DND-41 (cell line): Measurements from ENCODE around the gene CPT1C.

ENCODE experiments used
- ATAC-seq: fragments of 200-7000 bp; cut with Tn5 transposase; 3 replicates; pipeline ENCODE4 v1.9.1; 2021; ENCODE audit warnings: low read depth; ENCODE audit not compliant: insufficient read depth
- DNase-seq: peaks from one replicate; pipeline ENCODE4 v3.0.0-alpha.2; 2020
- H2AFZ ChIP-seq: 2 replicates; pipeline ENCODE4 v1.6.0; 2012; ENCODE audit warnings: low read depth, low read length
- H3K27ac ChIP-seq: 2 replicates; pipeline ENCODE4 v1.5.1; 2012; ENCODE audit warnings: low read length, inconsistent platforms
- H3K27me3 ChIP-seq: fragments of 200-600 bp; sonication (generic); 2 replicates; pipeline ENCODE4 v1.6.0; 2012; ENCODE audit warnings: low read length, mild to moderate bottlenecking, inconsistent platforms; ENCODE audit not compliant: insufficient read depth, poor library complexity
- H3K36me3 ChIP-seq: 2 replicates; pipeline ENCODE4 v1.5.1; 2012; ENCODE audit warnings: low read length, inconsistent platforms; ENCODE audit not compliant: insufficient read depth
- H3K4me1 ChIP-seq: 2 replicates; pipeline ENCODE4 v1.5.1; 2012; ENCODE audit warnings: mild to moderate bottlenecking, low read length; ENCODE audit not compliant: insufficient read depth
- H3K4me2 ChIP-seq: 2 replicates; pipeline ENCODE4 v1.6.0; 2012; ENCODE audit warnings: mild to moderate bottlenecking, moderate library complexity, low read length, inconsistent platforms; ENCODE audit not compliant: insufficient read depth
- H3K4me3 ChIP-seq, 2 experiments: fragments of 200-600 bp in 1 of 2; shearing (Covaris generic) in 1 of 2; 2 replicates each; pipeline ENCODE4 v1.5.1; 2012 to 2016; ENCODE audit warnings: inconsistent platforms in 2 of 2, low read length in 2 of 2, mild to moderate bottlenecking in 2 of 2, low read depth in 1 of 2, moderate library complexity in 1 of 2
- H3K79me2 ChIP-seq: 2 replicates; pipeline ENCODE4 v1.6.0; 2012; ENCODE audit warnings: low read length, inconsistent platforms; ENCODE audit not compliant: insufficient read depth
- H3K9ac ChIP-seq: 2 replicates; pipeline ENCODE4 v1.6.0; 2012; ENCODE audit warnings: low read depth, mild to moderate bottlenecking, inconsistent platforms, low read length, moderate library complexity
- H3K9me3 ChIP-seq: 2 replicates; pipeline ENCODE4 v1.5.1; 2012; ENCODE audit warnings: low read length, moderate library complexity, mild to moderate bottlenecking, inconsistent platforms; ENCODE audit not compliant: insufficient read depth, severe bottlenecking
- H4K20me1 ChIP-seq: 2 replicates; pipeline ENCODE4 v1.6.0; 2012; ENCODE audit warnings: low read length; ENCODE audit not compliant: insufficient read depth
- CTCF ChIP-seq: IDR thresholded peaks from 2 replicates; pipeline ENCODE4 v1.5.1; 2012; ENCODE audit warnings: borderline replicate concordance, low read length, moderate library complexity, mild to moderate bottlenecking; ENCODE audit not compliant: poor library complexity, severe bottlenecking; ENCODE audit errors: extremely low read depth
- EZH2 ChIP-seq: IDR thresholded peaks from 3 replicates; pipeline ENCODE4 v1.6.1; 2012; ENCODE audit warnings: borderline replicate concordance, low read depth, mild to moderate bottlenecking, moderate library complexity, low read length, inconsistent platforms; ENCODE audit not compliant: severe bottlenecking

The CPT1C gene

DNA sequence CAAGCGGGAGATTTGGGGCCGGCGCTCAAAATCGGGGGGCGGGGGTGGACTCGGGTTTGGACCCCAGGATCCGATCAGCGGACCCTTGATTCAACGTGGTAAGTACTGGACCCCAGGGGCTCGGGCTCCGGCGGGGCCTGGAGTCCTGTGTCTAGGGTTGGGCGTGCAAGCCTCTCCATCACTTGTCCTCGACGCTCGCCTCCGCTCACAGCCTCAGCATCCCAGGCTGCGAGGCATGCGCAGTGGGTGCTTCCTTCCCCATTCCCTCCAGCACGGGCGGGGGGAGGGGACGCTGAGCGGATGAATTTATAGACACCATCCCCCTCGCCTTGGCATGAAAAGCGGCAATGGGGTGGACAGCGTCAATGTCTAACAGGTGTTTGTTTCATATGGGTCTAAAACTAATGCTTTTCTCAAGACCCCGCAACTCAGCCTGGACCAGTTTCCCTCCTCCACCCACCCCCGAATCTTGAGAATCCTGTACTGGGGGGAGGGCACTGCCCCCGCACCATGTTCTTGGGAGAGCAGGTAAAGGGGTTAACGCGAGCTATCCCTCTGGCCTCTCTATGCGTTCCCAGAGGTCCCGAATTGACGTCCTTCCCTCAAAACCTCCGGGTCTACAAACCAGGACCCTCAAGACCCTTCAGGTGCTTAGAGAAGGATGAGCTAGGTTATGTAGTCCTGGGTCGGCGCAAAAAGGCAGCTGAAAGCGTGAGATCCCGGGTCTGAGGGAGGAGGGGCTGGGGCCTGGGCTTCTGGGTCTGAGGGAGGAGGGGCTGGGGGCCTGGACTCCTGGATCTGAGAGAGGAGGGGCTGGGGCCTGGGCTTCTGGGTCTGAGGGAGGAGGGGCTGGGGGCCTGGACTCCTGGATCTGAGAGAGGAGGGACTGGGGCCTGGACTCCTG is 579 bp downstream of the CPT1C start:
- Histone ChIP-seq H3K27ac (no peak overlapping the region), H3K9me3 (no peaks in the 10 kb centered on the region), H2AFZ (no peak overlapping the region), H3K27me3 (no peaks in the 10 kb centered on the region), H3K4me2 (no peak overlapping the region), H3K4me1 (no peaks in the 10 kb centered on the region), H3K79me2 (no peaks in the 10 kb centered on the region), H3K4me3 (no peak overlapping the region), H4K20me1 (peaks cover 22% of the 10 kb centered on the region), H3K36me3 (peaks cover 28% of the 10 kb centered on the region), H3K9ac (no peak overlapping the region)
- ATAC-seq (no peak), DNase-seq (no peak)
- TF ChIP-seq EZH2 (no peak), CTCF (no peak)

GRCh38 chr19:49692147-49692506 is 1.2 kb downstream of the CPT1C start:
- Histone ChIP-seq H3K27me3 (no peaks in the 10 kb centered on the region), H3K9ac (no peak overlapping the region), H3K4me3 (no peak overlapping the region), H3K9me3 (no peaks in the 10 kb centered on the region), H4K20me1 (peaks cover 17% of the 10 kb centered on the region), H3K4me1 (no peaks in the 10 kb centered on the region), H3K36me3 (peaks cover 24% of the 10 kb centered on the region), H3K27ac (no peak overlapping the region), H3K4me2 (no peak overlapping the region), H2AFZ (no peak overlapping the region), H3K79me2 (no peaks in the 10 kb centered on the region)
- no peak for TF ChIP-seq EZH2
- TF ChIP-seq CTCF = no peak
- no peak for ATAC-seq
- no peak for DNase-seq

DNA sequence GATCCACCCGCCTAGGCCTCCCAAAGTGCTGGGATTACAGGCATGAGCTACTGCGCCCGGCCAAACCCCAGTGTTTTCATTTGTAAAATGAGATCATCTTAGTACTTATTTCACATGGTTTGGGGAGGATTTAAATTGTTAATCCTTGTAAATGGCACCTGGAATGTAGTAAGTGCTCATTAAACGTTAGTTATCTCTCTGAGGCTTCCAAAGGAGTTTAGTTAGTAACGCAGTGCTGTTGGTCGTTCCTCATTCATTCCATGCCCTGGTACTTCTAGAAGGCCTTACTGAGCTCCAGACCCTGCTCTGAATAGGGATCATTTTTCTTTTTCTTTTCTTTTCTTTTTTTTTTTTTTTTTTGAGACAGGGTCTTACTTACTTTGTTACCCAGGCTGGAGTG is 5.2 kb downstream of the CPT1C start:
- no peak overlapping the region for H2AFZ ChIP-seq
- no peak overlapping the region for H3K4me3 ChIP-seq
- H3K79me2 ChIP-seq = no peaks in the 10 kb centered on the region
- H3K27ac ChIP-seq = no peak overlapping the region
- ATAC-seq (no peak), DNase-seq (no peak)
- no peaks in the 10 kb centered on the region for H3K9me3 ChIP-seq
- no peak overlapping the region for H3K4me2 ChIP-seq
- no peaks in the 10 kb centered on the region for H3K27me3 ChIP-seq
- H3K4me1 ChIP-seq = no peaks in the 10 kb centered on the region
- H4K20me1 ChIP-seq = no peaks in the 10 kb centered on the region
- no peak overlapping the region for H3K9ac ChIP-seq
- TF ChIP-seq CTCF = no peak
- TF ChIP-seq EZH2 = no peak
- H3K36me3 ChIP-seq = no peaks in the 10 kb centered on the region
